Activated CD8-positive, alpha-beta T cell treated with anti-CD3 and anti-CD28 coated beads for 36 hours (primary cell): ENCODE data around the gene CAMK2N1. TPM values are rescaled to one million over a fixed set of nuclear protein-coding genes. Genes with fewer than 3 reads are reported as not detected.

ENCODE experiments used
- ATAC-seq: fragments of 200-7000 bp; cut with Tn5 transposase; one replicate; pipeline ENCODE4 v1.10.0; 2021; ENCODE audit warnings: mild to moderate bottlenecking, moderate library complexity
- CTCF ChIA-PET: fragments of 350-600 bp; sonication (Branson Sonifier 250); formaldehyde crosslinking; loops from one replicate; lab custom pipeline; 2021; ENCODE audit warnings: antibody characterized with exemption; lab: Charles Lee
- POLR2A ChIA-PET: fragments of 350-600 bp; sonication (Branson Sonifier 250); formaldehyde crosslinking; loops from one replicate; lab custom pipeline; 2021; ENCODE audit warnings: antibody characterized with exemption; lab: Charles Lee
- DNase-seq: peaks from one replicate; pipeline ENCODE4 v3.0.0-alpha.2; 2020
- H3K27ac Mint-ChIP-seq: one replicate; pipeline ENCODE4 v1.8.0; 2021; ENCODE audit warnings: mild to moderate bottlenecking, mixed read lengths
- H3K27me3 Mint-ChIP-seq: one replicate; pipeline ENCODE4 v1.8.0; 2021; ENCODE audit warnings: mixed read lengths
- H3K36me3 Mint-ChIP-seq: one replicate; pipeline ENCODE4 v1.8.0; 2021; ENCODE audit warnings: low read depth, mixed read lengths
- H3K4me1 Mint-ChIP-seq: one replicate; pipeline ENCODE4 v1.8.0; 2021; ENCODE audit warnings: low read depth, mixed read lengths
- H3K4me3 Mint-ChIP-seq: one replicate; pipeline ENCODE4 v1.8.0; 2021; ENCODE audit warnings: mild to moderate bottlenecking, moderate library complexity, mixed read lengths
- H3K9me3 Mint-ChIP-seq: one replicate; pipeline ENCODE4 v1.8.0; 2021; ENCODE audit warnings: mixed read lengths
- intact Hi-C: fragments of 100-400 bp; cut with micrococcal nuclease; formaldehyde crosslinking; loops from one replicate; pipeline ENCODE4 v1.10.0; 2022
- total RNA-seq, 2 experiments: library from RNA; stranded (reverse); gene quantifications; one replicate each; pipeline ENCODE4 v1.2.3, GENCODE V29; 2021
- TF ChIP-seq, protein P1 (sequence below): fragments of 200-600 bp; IDR thresholded peaks from one replicate; pipeline ENCODE4 v1.8.0; 2022; ENCODE audit warnings: antibody characterized with exemption, mild to moderate bottlenecking

The CAMK2N1 gene
- total RNA-seq, 2 experiments from 2014 or later: 0.67 to 0.86 TPM

DNA sequence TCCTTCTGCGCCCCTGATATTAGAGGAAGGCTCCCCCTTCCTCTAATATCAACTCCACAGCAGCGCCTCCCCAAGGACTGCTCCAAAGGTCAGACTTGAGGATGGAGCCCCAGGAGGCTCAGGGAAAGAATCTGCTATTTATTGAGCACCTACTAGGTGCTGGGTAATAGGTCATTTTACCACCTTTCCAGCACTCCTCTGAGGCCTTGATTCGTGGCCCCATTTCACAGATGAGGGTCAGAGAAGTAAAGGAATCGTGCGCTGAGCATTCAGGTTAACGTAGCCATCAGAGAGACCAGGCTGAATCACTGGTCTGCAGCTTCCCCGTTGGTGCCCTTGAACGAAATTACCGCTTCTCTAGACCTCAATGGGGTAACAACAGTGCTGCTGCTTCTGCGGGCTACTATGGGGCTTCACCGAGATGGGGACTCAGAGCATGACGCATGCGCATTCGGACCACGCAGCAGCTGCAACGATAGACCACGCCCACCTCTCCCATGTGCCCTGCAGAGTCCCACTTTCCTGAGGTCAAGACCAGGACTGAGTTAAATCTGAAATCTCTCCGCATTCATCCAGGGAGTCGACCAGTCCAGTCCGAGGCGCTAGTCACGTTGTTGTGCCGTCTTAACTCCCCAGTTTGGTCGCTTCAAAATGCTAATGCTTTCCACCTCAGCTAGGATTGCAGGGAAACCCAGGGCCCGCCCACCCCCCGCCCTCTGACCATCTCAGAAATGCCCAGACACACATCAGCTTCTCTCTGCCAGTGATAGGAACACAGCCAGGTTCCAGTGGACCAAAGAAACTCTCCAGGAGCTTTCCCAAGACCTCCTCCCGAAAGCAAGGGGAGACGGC lies 12.9 kb downstream of the CAMK2N1 start:
- intact Hi-C loops: no loop called here
- peak; percentile 58 for ATAC-seq
- Mint-ChIP-seq H3K9me3 (no peaks in the 10 kb centered on the region), H3K27ac (no peak overlapping the region), H3K4me1 (peaks cover 2% of the 10 kb centered on the region), H3K4me3 (no peak overlapping the region), H3K27me3 (peaks cover 51% of the 10 kb centered on the region), H3K36me3 (no peaks in the 10 kb centered on the region)
- peak; percentile 60 for DNase-seq
- POLR2A ChIA-PET: no interaction called here
- CTCF ChIA-PET: no interaction called here
- TF ChIP-seq, protein P1, sequence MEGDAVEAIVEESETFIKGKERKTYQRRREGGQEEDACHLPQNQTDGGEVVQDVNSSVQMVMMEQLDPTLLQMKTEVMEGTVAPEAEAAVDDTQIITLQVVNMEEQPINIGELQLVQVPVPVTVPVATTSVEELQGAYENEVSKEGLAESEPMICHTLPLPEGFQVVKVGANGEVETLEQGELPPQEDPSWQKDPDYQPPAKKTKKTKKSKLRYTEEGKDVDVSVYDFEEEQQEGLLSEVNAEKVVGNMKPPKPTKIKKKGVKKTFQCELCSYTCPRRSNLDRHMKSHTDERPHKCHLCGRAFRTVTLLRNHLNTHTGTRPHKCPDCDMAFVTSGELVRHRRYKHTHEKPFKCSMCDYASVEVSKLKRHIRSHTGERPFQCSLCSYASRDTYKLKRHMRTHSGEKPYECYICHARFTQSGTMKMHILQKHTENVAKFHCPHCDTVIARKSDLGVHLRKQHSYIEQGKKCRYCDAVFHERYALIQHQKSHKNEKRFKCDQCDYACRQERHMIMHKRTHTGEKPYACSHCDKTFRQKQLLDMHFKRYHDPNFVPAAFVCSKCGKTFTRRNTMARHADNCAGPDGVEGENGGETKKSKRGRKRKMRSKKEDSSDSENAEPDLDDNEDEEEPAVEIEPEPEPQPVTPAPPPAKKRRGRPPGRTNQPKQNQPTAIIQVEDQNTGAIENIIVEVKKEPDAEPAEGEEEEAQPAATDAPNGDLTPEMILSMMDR: no peak

DNA sequence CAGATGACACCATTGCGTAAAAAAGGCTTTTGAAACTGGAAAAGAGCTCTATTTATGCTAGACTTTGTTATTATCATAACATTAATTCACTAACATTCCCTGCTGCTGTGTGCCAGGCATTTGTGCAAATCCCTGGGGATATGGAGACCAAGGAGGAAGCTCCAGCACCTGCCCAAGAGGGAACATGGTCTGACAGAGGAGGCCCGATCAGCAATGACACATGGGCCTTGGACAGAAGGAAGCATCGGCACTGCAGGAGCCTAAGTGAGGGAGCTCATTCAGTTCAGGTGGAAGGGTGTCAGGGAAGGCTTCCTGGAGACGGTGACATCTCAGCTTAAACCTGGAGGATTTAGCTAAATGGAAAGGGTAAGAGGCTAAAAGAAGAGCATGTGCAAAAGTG lies 13.9 kb downstream of the CAMK2N1 start:
- TF ChIP-seq, protein P1: no peak
- DNase-seq: no peak
- H3K9me3 Mint-ChIP-seq: no peaks in the 10 kb centered on the region
- ChIA-PET CTCF (interaction anchor here (1.0 kb wide), 1 partner anchor 23 kb away, joined by 3 read pairs; no protein-coding TSS in a partner anchor), POLR2A (no interaction called here)
- no peak for ATAC-seq
- H3K36me3 Mint-ChIP-seq: no peaks in the 10 kb centered on the region
- H3K27ac Mint-ChIP-seq: no peak overlapping the region
- no peak overlapping the region for H3K4me3 Mint-ChIP-seq
- peaks cover 54% of the 10 kb centered on the region for H3K27me3 Mint-ChIP-seq
- H3K4me1 Mint-ChIP-seq: peaks cover 2% of the 10 kb centered on the region
- intact Hi-C loops: no loop called here

DNA sequence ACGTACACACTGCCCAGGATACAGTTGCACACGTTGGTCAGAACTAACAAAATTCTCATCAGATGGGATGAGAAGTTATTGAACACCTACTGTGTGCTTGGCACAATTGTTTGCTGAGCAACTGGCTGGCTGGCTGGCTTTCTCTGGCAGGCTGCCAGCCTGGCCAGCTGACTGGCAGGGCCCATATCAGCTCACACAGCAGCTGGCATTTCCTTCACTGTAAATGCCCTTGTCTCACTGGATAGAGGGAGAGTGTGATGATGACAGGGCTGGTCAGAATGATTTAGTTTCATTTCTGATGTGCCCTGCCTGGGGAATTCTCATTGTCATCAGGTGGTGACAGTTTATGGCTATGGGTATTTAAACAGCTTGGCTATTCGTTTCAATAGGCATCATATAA lies 15.8 kb downstream of the CAMK2N1 start:
- ATAC-seq (no peak), DNase-seq (no peak)
- ChIA-PET POLR2A (interaction anchor here (0.7 kb wide), 1 partner anchor 9 kb away, joined by 3 read pairs; no protein-coding TSS in a partner anchor), CTCF (interaction anchor here (1.4 kb wide), 1 partner anchor 24 kb away, joined by 3 read pairs; no protein-coding TSS in a partner anchor)
- H3K27me3 Mint-ChIP-seq: peaks cover 47% of the 10 kb centered on the region
- H3K4me1 Mint-ChIP-seq: peaks cover 13% of the 10 kb centered on the region
- no peak overlapping the region for H3K4me3 Mint-ChIP-seq
- intact Hi-C loops: no loop called here
- no peak overlapping the region for H3K27ac Mint-ChIP-seq
- H3K9me3 Mint-ChIP-seq: no peaks in the 10 kb centered on the region
- H3K36me3 Mint-ChIP-seq: no peaks in the 10 kb centered on the region
- TF ChIP-seq, protein P1: no peak

DNA sequence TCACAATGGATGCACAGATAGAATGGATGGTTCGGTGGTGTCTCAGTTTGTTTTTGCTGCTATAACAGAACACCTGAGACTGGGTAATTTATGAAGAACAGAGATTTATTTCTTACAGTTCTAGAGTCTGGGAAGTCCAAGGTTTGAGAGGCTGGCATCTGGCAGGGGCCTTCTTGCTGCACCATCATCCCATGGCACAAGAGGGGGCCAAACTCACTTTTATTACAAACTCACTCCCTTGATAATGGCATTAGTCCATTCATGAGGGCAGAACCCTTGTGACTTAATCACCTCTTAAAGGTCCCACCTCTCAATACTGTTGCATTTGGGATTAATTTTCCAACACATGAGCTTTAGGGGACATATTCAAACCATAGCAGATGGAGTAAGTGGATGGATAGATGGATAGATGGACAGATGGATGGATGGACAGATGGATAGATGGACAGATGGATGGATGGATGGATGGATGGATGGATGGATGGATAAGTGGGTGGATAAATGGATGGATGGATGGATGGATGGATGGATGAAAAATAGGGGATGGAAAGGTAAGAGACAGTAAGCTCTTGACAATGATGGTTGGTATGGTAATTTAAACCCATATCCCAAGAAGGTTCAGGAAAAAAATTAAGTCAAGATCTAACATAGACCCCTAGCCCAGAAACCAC lies 16.5 kb downstream of the CAMK2N1 start:
- Mint-ChIP-seq H3K4me3 (no peak overlapping the region), H3K27ac (no peak overlapping the region), H3K36me3 (no peaks in the 10 kb centered on the region), H3K4me1 (peaks cover 13% of the 10 kb centered on the region), H3K27me3 (peaks cover 41% of the 10 kb centered on the region), H3K9me3 (no peaks in the 10 kb centered on the region)
- DNase-seq (no peak), ATAC-seq (no peak)
- intact Hi-C loops: no loop called here
- POLR2A ChIA-PET: no interaction called here
- CTCF ChIA-PET: interaction anchor here (1.4 kb wide), 1 partner anchor 25 kb away, joined by 3 read pairs; no protein-coding TSS in a partner anchor
- TF ChIP-seq, protein P1: no peak
